ENCODE measurements around the gene DNAJC9.
"Not testable (repeated sequence)": the region's sequence is repeated elsewhere in the genome, so short reads cannot be mapped to it uniquely, and the experiment has no call there.

The DNAJC9 gene, protein sequence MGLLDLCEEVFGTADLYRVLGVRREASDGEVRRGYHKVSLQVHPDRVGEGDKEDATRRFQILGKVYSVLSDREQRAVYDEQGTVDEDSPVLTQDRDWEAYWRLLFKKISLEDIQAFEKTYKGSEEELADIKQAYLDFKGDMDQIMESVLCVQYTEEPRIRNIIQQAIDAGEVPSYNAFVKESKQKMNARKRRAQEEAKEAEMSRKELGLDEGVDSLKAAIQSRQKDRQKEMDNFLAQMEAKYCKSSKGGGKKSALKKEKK

DNA sequence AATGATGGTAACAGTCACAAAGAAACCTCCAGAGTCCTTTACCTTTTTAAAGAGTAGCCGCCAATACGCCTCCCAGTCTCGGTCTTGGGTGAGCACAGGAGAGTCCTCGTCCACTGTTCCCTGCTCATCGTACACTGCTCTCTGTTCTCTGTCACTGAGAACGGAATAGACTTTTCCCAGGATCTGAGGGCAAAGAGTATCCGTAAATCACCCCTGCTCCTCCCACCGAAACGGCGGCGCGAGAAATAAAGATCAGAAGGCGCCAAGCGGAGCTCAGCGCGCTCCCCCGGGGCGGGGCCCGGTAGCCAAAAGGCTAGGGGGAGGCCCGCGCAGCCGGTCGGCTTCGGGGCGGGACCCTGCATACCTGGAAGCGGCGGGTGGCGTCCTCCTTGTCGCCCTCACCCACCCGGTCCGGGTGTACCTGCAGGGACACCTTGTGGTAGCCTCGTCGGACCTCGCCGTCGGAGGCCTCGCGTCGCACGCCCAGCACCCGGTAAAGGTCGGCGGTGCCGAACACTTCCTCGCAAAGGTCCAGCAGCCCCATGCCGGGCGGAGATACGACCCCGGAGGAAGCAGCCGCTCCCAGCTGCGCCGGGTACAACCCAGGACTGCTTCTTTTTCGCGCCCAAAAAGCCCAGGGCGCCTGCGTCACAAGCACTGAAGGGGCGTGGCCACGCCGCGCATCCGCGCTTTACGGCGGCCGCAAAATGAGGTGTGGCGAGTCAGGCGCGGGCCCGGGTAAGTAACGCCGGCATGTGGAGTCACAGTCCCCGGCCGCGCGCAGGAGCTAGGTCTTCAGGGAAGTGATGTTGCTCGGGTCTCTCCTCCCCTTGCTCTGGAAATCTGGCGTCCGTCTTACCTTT, at the start of gene DNAJC9:
DNAJC9 (minus strand) TSS at position 610 of the 863 bp plus-strand sequence; CDS start at position 544, 66 bp downstream.
- DNase-seq: peak; percentile 95 to 96

DNA sequence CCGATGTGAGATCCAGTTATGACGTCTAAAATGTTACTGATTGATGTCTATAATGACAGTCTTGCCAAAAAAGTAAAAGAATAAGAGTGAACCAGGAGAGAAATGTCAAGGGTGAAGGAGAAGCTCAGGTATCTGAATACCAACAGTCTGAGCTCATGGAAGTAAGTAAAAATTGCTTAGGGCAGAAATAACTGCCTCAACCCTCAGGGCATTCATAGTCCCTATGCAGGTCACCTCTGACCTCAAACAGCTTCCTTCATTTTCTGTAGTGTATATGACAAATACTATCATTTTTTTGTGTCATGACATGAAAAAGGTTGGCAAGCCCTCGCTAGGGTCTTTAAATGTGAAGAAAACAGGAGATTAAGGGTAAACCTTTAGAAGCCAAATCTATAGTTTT, 46.4 kb upstream of the DNAJC9 start:
- DNase-seq: no peak

DNA sequence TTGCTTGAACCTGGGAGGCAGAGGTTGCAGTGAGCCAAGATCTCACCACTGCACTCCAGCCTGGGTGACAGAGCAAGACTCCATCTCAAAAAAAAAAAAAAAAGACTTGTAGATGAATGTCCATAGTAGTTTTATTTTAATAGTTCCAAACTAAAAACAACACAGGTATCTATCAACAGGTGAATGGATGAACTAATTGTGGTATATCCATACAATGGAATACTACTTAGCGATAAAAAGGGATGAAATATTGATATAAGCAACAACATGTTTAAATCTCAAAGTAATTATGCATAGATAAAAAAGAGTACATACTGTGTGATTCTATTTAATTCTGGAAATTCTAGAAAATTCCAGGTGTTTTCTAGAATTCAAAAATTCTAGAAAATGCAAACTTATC, 42.9 kb upstream of the DNAJC9 start:
- DNase-seq: no peak

DNA sequence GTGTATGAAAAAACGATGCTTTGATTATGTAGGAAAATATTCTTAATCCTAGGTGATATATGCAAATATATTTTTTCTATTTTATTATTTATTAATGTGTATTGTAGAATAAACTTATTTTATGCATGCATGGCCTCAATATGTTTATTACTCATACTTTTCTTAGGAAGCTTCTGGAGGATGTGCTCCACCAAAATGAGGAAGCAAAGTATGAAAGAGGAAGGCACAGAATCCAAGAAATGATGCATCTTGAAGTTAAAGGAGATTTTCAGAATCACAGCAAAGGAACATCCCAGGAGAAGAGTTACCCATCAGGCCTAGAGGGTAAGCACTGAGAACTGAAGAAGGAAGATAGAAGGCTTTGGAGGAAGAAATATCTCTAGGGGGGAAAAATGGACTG, 40.4 kb upstream of the DNAJC9 start:
- no peak for DNase-seq

DNA sequence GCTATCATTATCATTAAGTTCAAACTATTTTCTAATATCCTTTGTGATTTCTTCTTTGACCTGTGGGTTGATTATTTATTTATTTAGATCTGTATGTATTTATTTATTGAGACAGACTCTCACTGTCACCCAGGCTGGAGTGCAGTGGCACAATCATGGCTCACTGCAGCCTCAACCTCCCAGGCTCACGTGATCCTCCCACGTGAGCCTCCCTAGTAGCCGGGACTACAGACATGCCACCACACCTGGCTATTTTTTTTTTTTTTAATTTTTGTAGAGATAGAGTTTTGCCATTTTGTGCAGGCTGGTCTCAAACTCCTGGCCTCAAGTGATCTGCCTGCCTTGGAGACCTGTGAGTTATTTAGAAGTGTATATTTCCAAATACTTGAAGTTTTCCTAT, 34.0 kb upstream of the DNAJC9 start:
- no peak for DNase-seq

DNA sequence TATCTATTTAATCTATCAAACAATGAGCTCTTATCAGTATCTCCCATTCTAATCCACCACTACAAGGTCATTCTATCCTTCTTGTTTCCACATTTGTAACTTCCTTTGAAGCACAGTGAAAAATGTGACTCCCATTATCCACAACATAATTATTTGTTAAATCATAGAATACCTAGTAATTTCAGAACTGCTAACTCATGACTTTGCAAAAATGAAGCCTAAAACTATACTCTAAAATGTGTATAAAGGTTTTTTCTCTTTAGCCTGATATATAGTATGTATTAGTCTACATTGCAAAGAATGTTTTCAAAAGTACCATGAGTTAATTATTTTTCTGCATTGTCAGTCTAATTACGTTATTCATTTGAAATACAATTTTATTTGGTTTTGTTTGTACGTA, 17.4 kb upstream of the DNAJC9 start:
- no peak for DNase-seq

DNA sequence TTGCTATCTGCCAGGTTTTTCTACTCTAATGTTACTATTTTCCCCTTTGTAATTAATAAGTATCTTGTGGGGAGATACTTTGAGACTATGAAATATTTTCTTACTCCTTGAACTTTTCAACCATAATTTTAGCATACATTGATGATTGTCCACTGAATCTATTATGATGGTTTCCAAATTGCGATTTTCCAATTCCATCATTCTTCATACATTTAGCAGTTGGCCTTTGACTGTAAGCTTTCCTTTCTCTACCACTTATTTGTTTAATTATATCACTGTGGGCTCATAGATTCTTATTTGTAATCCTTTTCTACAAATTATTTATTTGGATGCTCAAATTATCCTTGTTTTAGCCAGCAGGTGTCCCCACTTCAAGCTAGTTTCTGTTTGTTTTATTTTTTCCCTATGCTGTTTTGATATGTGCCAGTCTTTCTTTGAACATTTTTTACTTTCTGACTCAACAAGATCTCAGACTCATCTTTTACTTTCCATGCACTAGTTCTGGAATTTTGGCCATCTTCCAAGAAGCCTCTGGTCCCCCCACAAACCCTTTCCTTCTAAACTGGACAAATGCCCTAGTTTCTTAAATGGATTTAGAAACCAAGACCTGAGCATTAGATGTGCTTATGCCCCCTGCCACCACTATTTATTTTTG, 16.8 kb upstream of the DNAJC9 start:
- no peak for DNase-seq

DNA sequence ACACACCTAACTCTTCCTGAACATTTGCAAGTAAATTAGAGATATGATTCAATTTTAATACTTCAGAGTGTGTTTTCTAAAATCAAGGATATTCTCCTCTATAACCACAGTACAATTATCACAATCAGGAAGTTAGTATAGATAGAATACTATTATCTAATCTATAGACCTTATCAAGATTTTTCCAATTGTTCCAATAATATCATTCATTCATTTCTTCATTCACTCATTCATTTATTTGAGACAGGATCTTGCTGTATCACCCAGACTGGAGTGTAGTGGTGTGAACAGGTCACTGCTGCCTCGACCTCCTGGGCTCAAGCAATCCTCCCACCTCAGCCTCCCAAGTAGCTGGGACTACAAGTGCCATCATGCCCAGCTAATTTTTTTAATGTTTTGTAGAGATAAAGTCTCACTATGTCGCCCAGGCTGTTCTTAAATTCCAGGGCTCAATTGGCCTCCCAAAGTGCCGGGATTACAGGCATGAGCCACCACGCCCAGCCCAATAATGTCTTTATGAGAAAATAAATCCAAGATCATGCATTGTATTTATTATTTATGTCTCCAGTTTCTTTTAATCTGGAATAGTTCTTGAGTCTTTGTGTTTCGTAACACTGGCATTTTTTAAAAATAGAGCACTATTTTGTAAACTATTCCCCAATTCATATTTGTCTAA, 16.0 kb upstream of the DNAJC9 start:
- DNase-seq: no peak

DNA sequence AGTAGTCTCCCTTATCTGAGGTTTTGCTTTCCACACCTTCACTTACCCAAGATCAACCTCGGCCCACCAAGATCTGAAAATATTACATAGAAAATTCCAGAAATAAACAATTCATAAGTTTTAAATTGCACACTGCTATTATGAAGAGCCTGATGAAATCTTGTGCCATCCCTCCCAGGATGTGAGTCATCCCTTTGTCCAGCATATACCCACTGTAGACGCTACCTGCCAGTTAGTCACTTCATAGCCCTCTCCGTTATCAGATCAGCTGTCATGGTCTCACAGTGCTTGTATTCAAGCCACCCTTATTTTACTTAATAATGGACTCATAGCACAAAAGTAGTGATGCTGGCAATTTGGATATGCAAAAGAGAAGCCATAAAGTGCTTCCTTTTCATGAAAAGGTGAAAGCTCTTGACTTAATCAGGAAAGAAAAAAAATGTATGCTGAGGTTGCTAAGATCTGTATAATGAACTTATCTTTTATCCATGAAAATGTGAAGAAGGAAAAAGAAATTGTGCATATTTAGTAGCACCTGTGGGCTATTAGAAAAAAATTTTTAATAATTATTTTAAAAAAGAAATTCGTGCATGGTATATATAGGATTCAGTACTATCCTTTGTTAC, 15.2 kb upstream of the DNAJC9 start:
- no peak for DNase-seq

DNA sequence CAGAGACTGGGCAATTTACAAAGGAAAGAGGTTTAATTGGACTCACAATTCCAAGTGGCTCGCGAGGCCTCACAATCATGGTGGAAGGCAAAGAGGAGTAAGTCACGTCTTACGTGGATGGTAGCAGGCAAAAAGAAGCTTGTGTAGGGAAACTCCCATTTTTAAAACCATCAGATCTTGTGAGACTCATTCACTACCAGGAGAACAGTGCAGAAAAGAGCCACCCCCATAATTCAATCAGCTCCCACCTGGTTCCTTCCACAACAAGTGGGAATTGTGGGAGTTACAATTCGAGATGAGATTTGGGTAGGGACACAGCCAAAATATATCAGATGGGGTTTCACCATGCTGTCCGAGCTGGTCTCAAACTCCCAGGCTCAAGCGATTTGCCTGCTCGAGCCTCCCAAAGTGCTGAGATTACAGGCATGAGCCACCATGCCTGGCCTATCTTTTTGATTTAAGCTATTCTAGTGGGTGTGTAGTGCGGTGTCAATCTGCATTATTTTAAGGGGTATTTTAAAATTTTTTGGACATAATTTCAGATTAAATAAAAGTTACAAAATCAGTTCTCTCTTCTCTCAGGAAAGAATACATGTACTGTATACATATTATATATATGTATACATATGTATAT, 14.4 kb upstream of the DNAJC9 start:
- no peak for DNase-seq

DNA sequence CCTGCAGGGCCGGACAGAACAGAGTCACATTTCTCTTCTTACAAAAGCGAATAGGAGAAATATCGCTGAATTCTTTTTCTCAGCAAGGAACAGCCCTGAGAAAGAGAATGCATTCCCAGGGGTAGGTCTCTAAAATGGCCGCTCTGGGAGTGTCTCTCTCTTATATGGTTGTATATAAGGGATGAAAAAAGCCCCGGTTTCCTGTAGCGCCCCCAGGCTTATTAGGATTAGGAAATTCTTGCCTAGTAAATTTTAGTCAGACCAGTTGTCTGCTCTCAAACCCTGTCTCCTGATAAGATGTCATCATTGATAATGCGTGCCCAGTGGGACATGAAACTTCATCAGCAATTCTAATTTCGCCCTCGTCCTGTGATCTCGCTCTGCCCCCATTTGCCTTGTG, 11.6 kb upstream of the DNAJC9 start:
- DNase-seq: not testable (repeated sequence)

DNA sequence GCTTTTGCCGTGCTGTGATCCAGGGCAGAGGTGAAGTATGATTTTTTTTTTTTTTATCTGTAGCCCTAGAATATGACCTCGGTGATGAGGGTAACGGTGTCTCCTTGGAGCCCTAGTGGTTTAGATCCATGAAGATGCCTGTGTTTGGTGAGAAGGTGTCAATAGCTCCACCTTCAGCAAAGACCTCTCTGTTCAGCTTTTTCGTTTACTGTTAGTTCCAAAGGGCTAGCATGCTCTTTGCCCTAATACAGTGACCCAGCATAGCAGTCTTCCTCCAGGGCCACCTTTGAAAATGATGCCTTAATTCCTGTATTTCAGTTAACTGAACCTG, 6.1 kb upstream of the DNAJC9 start:
- no peak for DNase-seq

DNA sequence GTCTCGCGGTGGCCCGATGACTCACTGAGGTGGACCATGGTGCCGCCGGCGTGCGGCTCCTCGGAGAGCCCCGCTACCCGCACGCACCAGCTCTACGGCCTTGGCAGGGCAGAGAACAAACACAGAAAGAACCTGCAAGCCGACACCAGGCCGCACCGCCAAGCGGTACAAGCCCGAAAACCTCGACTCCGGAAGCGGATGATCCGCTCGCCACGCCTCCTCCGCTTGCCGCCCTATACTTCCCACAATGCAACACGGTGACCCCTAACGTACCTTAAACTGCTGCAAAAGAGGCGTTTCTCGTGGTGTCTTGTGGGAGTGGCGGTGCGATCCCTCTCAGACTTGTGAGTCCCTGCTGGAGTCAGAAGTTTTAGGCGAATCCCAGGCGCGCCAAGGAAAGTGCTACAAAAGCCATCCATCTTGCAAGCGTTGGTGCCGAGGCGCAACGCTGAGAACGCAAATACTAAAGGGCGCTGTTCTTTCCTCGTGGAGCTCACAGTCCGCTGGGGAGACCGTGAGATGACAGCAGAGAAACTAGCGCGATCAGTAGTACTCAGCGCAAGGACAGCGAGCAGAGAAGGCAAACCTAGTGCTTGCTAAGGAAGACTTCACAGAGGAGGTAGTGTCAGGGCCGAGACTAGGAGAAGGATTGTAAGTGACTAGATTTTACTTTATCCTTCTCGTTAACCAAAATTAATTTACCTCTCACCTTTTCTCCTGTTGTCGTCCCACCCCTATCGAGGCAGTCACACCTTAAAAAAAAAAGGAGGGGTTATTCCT, 5.6 kb upstream of the DNAJC9 start, which contains the start of gene MRPS16:
MRPS16 (minus strand) TSS at position 200 of the 780 bp plus-strand sequence; CDS start at position 38, 162 bp downstream.
- peak; percentile 88 to 90 for DNase-seq

DNA sequence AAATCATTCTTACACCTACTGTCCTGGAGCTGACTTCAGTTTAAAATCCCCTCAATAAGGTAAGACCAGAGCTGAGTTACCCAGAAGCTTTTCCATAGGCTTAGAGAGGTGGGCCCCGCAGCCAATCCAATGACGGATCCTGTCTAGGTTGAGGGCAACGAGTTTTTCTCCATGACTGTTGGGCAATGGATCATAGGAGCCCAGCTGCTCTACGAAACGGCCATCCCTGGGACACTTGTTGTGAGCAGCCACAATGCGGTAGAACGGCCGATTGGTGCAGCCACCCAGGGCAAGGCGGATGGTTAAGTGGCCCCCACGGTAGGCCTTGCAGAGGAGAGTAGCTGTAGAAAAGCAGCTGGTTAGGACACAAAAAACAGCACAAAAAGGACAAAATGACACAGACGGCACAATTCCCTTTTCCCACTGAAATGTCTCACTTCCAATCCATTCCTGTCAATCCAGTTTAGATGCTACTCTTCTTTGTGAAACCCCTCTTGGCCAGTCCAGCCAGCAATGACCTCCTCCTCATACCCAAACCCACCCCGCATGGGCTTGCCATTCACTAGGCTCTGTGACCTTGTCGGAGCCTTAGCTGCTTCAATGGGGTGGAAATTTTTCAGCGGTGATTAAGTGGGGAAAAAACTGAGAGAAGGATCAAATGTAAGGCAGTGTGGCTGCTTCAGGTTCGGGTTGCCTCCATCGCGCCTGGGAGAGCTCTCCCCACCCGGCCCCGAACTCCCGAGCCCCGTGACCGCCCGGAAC, 4.8 kb upstream of the DNAJC9 start:
- no peak for DNase-seq

DNA sequence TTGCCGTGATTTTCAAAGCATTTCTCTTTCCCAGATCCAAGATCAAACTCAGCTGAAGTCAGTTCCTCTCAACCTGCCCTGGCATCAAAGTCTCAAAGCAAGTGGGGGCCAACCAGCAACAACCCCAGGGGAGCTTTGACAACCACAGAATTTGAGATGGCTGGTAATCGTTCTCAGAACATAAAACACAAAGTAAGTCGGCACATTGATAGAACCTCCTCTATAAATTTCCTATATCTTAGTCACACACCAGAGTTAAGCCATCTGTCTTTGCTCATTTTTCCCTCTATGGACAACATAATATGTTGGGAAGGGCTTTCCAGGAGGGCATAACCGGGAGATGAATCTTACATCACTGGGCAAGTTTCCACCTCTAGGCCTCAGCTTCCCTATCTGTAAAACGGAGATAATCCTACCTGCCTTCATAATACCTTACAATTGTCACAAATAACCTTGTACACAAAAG, 1.2 kb upstream of the DNAJC9 start:
- no peak for DNase-seq

DNA sequence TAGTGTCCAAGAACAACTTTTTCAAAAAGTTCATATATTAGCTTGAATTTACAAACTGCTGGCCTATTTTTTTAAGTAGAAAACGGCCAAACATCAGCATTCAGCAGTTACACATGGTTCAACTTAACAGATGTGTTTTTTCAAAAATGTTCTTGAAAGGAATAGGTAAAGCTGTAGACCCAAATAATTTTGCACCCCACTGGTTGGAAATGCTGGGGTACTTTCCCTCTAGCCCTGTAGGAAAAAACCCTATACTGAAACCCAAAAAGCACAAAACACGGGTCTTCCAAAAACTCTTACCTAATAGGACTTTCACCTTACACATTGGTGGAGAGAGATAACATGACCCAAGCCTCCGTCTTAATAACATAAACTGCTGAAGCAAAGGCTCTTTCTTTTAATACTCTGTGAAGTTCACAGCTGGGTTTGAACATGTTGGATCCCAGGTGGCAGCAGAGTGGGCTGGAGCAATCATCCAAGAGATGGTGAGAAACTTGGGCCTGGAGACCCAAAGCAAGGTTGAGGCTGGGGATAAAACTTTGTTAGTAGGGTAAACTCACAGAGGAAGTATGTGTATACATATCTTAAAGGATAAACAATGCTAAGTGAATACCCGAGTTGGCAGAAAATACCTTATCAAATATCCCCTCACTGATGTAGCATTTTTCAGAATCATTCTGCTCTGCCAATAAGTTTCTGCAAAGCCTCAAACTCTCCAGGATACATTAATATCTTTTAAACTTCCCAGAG, 629 bp upstream of the DNAJC9 start:
- no peak for DNase-seq

DNA sequence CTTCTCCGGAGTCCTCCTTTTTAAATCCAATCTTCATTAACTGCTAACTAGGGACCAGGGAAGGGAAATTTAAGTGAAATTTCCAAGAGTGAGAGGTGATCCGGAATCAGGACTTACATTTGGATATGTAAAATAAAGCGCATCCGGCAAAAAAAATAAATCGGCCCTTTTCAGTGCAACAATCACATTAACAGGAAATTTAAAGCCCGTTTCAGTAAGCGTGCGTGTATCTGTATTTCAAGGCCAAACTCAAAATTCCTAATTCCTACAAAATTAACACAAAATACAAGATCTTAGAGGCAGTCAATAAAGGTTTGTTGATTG, 771 bp downstream of the DNAJC9 start:
- DNase-seq: no peak

DNA sequence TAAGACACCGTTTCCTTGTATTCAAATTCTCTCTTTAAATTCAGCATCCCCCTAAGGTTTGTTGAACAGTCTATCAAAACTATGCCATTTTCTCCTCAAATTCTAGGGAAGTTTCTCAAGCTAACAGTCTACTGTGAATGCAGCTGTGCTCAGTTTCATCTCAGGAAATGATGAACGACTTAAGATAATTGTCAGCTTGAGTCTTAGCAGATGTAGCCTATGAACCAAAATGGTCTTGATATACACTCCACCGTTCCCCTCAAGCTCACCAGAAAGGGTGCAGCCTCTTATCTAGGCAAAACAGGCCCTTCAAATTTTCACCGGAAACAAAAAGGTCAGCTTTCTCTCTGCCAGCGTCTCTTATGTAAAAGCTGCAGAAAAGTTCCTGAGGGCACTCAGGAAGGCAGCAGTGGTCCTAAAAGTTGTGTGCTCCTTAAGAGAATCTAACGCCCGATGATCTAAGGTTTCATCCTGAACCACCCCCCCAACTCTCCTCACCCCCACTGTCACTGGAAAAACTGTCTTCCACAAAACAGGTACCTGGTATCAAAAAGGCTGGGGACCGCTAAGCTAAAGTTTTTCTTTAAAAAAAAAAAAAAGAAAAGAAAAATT, 2.1 kb downstream of the DNAJC9 start:
- DNase-seq: no peak

DNA sequence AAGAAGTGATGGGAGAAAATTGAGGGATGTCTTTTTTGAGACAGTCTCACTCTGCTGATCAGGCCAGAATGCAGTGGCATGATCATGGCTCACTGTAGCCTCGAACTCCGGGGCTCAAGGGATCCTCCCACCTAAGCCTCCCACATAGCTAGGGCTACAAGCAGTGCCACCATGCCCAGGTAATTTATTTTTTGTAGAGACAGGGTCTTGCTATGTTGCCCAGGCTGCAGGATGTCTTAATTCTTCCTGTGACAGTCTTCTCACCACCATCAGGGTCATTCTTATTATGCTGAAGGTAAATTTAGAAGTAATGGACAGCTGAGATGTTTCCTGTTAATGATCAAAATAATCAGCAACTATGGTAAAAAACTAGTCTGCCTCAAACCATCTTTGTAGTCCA, 7.1 kb downstream of the DNAJC9 start:
- DNase-seq: no peak

Data from activated CD4-positive, alpha-beta T cell treated with anti-CD3 and anti-CD28 coated beads, Interleukin-2, amount 50 U/mL, for 4 hours (primary cell).